Psoas muscle (tissue), 8 donors: ENCODE data around the gene TACR2. TPM values are rescaled to one million over a fixed set of nuclear protein-coding genes. Genes with fewer than 3 reads are reported as not detected.

Experiments
- ATAC-seq, 4 donors: fragments of 200-7000 bp; cut with Tn5 transposase; one replicate each; pipeline ENCODE4 v1.9.1; 2020; ENCODE audit warnings: moderate library complexity in 3 of 4, mild to moderate bottlenecking in 2 of 4
- DNase-seq, 2 donors: peaks; one replicate each; pipeline ENCODE4 v3.0.0-alpha.2; 2020
- H3K27ac ChIP-seq: fragments of 200-600 bp; one replicate; pipeline ENCODE4 v1.8.0; 2022
- H3K27me3 ChIP-seq, 3 donors: fragments of 200-600 bp in 1 of 3; one replicate each; pipeline versions ENCODE4 v1.6.1 to v1.8.0; 2013 to 2022; ENCODE audit warnings: low read length in 2 of 3, mild to moderate bottlenecking in 2 of 3, moderate library complexity in 1 of 3; ENCODE audit not compliant: insufficient read depth in 3 of 3
- H3K36me3 ChIP-seq, 2 donors: fragments of 200-600 bp in 1 of 2; one replicate each; pipeline versions ENCODE4 v1.6.1 to v1.8.0; 2013 to 2022; ENCODE audit warnings: low read depth in 1 of 2, mild to moderate bottlenecking in 1 of 2, moderate library complexity in 1 of 2; ENCODE audit not compliant: insufficient read depth in 1 of 2
- H3K4me1 ChIP-seq: fragments of 200-600 bp; one replicate; pipeline ENCODE4 v1.8.0; 2022
- H3K4me3 ChIP-seq: fragments of 200-600 bp; one replicate; pipeline ENCODE4 v1.8.0; 2022; ENCODE audit warnings: mild to moderate bottlenecking
- H3K9me3 ChIP-seq: fragments of 200-600 bp; one replicate; pipeline ENCODE4 v1.8.0; 2022
- WGBS, 3 donors: extraction: QIAGEN DNeasy Blood & Tissue Kit; methylation state at CpG; one replicate each; pipeline versions ENCODE4 v1.1.6 to v1.1.7; 2013; 5-methylcytosine and 5-hydroxymethylcytosine counted together
- intact Hi-C, 2 donors: fragments of 100-400 bp; cut with DNase I; formaldehyde crosslinking; loops; one replicate each; pipeline versions ENCODE4 v1.11.0 to v1.14.2; 2022
- polyA plus RNA-seq, 3 donors: library from polyadenylated mRNA; stranded (reverse); fragments of 200-250 nt; gene quantifications; one replicate each; pipeline ENCODE4 v1.2.3, GENCODE V29; 2013
- total RNA-seq, 4 donors: library from RNA; stranded (reverse); fragmentation: NEBNext Ultra II Directional in 2 of 4; extraction: Animal tissue kit (Norgen Biotek cat#: 25700) in 2 of 4; gene quantifications; one replicate each; pipeline versions ENCODE4 v1.2.1 to v1.2.4, GENCODE V29; 2021 to 2023
- TF ChIP-seq, protein P1 (sequence below): fragments of 200-600 bp; IDR thresholded peaks from one replicate; pipeline ENCODE4 v1.8.0; 2022; ENCODE audit warnings: antibody characterized with exemption
- donor health status: healthy with polysubstance abuse.
- donor health status: DM: no; HTN: no; CAD: no; lungs with moderate emphysema.
- donor health status: Bipolar disorder and iron deficiency.
- donor health status: healthy.
- donor health status: DM: yes; HTN: yes; CAD: no.
- donor health status: DM: no; HTN: no; CAD: no.
- donor health status: DM: no; HTN: no; CAD: no.
- donor health status: DM: yes; HTN: yes; CAD: no.

The TACR2 gene
- total and polyA plus RNA-seq, 7 donors = 0.21 to 0.61 (median 0.25) TPM

- TF ChIP-seq, protein P1, sequence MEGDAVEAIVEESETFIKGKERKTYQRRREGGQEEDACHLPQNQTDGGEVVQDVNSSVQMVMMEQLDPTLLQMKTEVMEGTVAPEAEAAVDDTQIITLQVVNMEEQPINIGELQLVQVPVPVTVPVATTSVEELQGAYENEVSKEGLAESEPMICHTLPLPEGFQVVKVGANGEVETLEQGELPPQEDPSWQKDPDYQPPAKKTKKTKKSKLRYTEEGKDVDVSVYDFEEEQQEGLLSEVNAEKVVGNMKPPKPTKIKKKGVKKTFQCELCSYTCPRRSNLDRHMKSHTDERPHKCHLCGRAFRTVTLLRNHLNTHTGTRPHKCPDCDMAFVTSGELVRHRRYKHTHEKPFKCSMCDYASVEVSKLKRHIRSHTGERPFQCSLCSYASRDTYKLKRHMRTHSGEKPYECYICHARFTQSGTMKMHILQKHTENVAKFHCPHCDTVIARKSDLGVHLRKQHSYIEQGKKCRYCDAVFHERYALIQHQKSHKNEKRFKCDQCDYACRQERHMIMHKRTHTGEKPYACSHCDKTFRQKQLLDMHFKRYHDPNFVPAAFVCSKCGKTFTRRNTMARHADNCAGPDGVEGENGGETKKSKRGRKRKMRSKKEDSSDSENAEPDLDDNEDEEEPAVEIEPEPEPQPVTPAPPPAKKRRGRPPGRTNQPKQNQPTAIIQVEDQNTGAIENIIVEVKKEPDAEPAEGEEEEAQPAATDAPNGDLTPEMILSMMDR = no peak
- intact Hi-C loops = loop anchor here in 1 of 2 donors (5.0 kb wide), 1 partner anchor 218 kb away; no protein-coding TSS in a partner anchor
- H3K4me1 ChIP-seq = peaks cover 11% of the 10 kb centered on the region
- no peak overlapping the region for H3K27ac ChIP-seq
- no peaks in the 10 kb centered on the region for H3K9me3 ChIP-seq
- DNase-seq (peak in 1 of 2 donors; percentile 39), ATAC-seq (no peak)
- H3K36me3 ChIP-seq = no peaks in the 10 kb centered on the region
- no peak overlapping the region for H3K4me3 ChIP-seq
- H3K27me3 ChIP-seq = no peaks in the 10 kb centered on the region
- 91 to 93% (median 92%) methylated on average over 18 of the region's 18 CpGs for WGBS, 3 donors
These were observed 2.5 kb upstream of the TACR2 start for GRCh38 chr10:69419096-69419743.

GRCh38 chr10:69418052-69418752 is 1.5 kb upstream of the TACR2 start:
- Histone ChIP-seq H3K4me1 (peaks cover 11% of the 10 kb centered on the region), H3K27me3 (no peaks in the 10 kb centered on the region), H3K27ac (no peak overlapping the region), H3K9me3 (no peaks in the 10 kb centered on the region), H3K4me3 (no peak overlapping the region), H3K36me3 (no peaks in the 10 kb centered on the region)
- intact Hi-C loops = loop anchor here in 1 of 2 donors (5.0 kb wide), 1 partner anchor 219 kb away; no protein-coding TSS in a partner anchor
- ATAC-seq = no peak
- TF ChIP-seq, protein P1 = no peak
- peak in 1 of 2 donors; percentile 14 for DNase-seq
- 82 to 88% (median 83%) methylated on average over 8 of the region's 8 CpGs for WGBS, 3 donors

- Histone ChIP-seq H3K27me3 (no peaks in the 10 kb centered on the region), H3K4me3 (no peak overlapping the region), H3K27ac (no peak overlapping the region), H3K36me3 (no peaks in the 10 kb centered on the region), H3K9me3 (no peaks in the 10 kb centered on the region), H3K4me1 (peaks cover 8% of the 10 kb centered on the region)
- TF ChIP-seq, protein P1 = no peak
- intact Hi-C loops = loop anchor here in 1 of 2 donors (5.0 kb wide), 1 partner anchor 220 kb away; no protein-coding TSS in a partner anchor
- ATAC-seq (no peak), DNase-seq (peak in 1 of 2 donors; percentile 35)
- 83 to 88% (median 85%) methylated on average over 11 of the region's 11 CpGs for WGBS, 3 donors
These were observed 824 bp upstream of the TACR2 start for GRCh38 chr10:69417542-69417941.

DNA sequence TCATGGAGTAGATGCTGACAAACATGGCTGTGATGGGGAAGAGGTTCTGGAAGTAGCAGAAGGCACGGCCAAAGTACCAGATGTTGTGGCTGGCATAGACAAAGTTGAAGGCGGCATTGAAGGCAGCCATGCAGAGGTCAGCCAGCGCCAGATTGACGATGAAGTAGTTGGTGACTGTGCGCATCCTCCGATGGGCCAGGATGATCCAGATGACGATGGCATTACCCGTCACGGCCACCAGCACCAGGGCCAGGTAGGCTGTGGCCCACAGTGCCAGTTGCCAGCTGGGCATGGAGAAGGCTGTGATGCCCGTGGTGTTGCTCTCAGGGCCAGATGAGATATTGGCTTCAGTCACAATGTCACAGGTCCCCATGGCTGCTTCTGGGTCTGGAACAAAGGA is 767 bp downstream of the TACR2 start:
- no peak overlapping the region for H3K27ac ChIP-seq
- no peaks in the 10 kb centered on the region for H3K36me3 ChIP-seq
- DNase-seq = peak in 1 of 2 donors; percentile 23
- no peak for ATAC-seq
- no peaks in the 10 kb centered on the region for H3K4me1 ChIP-seq
- 44 to 66% (median 56%) methylated on average over 10 of the region's 10 CpGs for WGBS, 3 donors
- H3K4me3 ChIP-seq = no peak overlapping the region
- intact Hi-C loops = loop anchor here in 1 of 2 donors (5.0 kb wide), 1 partner anchor 221 kb away; no protein-coding TSS in a partner anchor
- TF ChIP-seq, protein P1 = no peak
- H3K27me3 ChIP-seq = no peaks in the 10 kb centered on the region
- H3K9me3 ChIP-seq = no peaks in the 10 kb centered on the region
